GM12874 (cell line): ENCODE results near the gene OGFOD2.

Experiments used
- TF ChIP-seq, protein P1 (sequence below): IDR thresholded peaks from 2 replicates; pipeline ENCODE4 v1.5.1; 2011; ENCODE audit warnings: low read depth, mild to moderate bottlenecking, control low read depth, low read length, moderate library complexity; ENCODE audit not compliant: insufficient read depth

Gene OGFOD2

DNA sequence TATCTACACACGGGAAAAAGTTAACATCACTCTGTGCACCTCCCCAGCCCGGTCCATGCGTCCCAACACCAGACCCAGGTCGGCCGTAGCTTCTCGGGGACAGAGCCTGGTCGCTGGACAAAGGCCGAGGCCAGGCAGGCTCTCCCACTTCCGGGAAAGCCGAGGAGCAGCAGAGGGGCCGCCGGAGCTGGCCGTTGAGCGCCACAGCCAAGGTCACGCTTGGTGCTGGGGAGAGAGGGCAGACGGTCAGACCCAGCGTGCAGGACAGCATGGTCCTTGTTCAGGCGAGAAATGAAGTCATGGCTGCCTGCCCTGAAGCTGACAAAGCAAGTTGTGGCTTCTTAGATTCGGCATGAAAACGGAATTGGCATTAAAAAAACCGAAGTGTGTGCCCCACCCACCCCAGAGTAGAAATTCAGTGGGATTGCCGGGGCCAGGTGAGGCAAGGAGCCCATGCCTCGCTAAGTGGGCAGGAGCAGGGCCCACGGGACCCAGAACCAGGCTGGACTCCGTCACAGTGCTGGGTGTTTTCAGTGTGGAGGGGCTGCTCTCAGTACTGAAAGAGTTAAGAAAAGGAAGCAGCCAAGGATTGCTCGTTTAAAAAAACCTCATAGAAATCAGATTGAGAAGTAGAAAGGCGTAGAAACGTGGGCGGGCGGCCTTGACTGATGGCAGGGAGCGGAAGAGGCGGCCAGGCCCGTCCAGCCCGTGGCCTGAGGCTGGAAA is 9.7 kb downstream of the OGFOD2 start:
- TF ChIP-seq, protein P1, sequence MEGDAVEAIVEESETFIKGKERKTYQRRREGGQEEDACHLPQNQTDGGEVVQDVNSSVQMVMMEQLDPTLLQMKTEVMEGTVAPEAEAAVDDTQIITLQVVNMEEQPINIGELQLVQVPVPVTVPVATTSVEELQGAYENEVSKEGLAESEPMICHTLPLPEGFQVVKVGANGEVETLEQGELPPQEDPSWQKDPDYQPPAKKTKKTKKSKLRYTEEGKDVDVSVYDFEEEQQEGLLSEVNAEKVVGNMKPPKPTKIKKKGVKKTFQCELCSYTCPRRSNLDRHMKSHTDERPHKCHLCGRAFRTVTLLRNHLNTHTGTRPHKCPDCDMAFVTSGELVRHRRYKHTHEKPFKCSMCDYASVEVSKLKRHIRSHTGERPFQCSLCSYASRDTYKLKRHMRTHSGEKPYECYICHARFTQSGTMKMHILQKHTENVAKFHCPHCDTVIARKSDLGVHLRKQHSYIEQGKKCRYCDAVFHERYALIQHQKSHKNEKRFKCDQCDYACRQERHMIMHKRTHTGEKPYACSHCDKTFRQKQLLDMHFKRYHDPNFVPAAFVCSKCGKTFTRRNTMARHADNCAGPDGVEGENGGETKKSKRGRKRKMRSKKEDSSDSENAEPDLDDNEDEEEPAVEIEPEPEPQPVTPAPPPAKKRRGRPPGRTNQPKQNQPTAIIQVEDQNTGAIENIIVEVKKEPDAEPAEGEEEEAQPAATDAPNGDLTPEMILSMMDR, result no peak

DNA sequence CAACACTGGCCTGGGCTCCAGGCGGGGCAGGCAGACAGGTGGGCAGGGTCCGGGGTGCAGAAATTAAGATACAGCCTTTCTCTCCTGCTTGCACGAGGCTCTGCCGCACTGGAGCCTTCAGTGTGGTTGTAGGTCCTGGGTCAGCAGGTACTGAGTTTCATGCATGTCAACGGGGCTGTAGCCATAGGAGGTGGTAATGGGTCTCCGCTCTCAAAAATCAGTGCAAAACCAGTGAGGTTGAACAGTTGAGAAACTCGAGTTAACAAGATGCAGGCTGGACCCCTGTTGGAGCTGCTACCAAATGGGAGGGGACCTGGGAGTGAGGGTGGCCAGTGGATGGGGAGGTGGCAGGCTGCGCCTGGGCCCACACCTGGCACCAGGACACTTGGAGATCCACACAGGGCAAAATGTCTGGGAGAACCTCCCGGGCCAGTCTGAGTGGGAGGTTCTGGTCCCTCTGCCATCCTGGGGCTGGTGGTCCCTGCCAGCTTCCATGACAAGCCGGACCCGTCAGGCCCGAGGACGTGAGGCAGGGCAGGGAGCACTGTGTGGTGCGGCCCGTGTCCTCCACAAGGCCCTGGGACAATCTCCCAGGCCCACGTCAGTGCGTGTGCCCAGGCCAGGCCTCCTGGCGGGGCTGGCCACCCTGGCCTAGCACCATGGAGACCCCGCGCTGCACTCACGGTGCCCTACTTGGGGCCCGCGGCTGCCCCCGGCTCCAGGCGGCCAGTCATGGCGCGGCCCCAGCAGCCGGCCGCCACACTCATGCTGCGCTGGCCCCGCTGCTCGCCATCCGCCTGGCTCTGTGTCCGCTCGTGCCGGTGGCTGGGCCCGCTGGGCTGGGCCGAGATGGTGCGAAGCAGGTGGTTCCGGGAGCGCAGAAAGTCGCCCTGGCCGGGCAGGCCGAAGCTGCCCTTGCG is 10.6 kb downstream of the OGFOD2 start:
- TF ChIP-seq, protein P1, result no peak

DNA sequence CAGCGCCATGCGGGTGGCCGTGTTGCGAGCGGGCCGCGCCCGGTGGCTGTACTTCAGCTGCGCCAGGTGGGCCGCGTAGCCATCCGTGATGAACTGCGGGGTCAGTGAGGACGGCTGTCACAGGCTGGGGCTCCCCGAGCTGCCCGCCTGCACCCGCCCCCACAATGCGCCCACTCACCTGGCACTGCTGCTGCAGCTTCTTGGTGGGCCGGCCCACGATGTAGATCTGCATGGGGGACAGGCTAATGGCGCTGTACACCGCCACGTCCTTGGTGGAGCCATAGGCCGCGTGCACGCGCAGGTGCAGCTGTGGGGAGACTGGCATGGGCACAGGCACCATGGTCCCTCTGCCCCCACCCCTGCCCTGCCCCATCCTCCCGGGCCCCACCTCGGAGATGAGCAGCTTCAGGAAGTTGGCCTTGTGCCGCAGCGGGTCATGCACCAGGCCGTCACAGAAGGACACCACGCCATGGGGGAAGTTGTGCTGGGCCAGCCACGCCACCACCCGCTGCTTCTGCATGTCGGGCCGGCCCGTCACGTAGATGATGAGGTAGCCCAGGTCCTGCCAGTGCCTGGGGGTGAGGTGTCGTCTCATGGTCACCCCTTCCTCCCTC is 11.3 kb downstream of the OGFOD2 start:
- TF ChIP-seq, protein P1, result no peak

DNA sequence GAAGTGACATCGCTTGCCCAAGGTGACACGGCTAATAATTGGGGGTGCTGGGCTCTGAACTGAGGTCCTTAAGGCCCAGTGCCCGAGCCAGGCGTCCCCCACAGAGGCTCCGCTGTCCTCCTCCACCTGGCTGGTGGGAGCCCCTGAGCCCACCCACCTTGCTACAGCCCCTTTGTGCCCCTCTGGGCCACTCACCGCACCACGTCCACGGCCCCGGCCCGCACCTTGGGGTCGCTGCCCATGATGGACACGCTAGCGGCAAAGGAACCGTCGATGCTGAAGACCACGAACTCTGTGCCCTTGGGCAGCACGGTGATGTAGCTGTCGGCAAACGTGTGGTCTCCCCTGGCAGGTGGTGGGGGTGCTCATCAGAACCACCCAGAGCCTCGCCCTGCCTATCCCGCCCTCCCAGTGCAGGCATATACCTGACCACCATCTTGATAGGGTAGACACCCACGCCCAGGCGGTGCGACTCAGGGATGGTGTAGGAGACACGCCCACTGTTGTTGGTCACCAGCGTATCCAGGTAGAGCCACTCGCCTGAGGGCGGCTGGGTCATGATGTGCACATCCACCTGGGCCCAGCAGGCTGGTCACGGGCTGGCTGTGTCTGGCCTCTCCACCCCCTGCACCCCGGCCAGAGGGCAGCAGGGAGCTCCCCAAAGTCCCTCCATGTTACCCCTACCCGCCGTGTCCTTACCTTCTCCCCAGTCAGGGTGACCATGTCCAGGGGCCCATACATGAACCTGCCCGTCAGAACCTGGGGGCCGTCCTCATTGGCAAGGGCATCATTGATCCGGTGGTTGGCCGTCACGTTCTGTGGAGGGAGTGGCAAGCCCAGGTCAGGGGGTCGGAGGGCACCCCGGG is 12.3 kb downstream of the OGFOD2 start:
- TF ChIP-seq, protein P1, result no peak

DNA sequence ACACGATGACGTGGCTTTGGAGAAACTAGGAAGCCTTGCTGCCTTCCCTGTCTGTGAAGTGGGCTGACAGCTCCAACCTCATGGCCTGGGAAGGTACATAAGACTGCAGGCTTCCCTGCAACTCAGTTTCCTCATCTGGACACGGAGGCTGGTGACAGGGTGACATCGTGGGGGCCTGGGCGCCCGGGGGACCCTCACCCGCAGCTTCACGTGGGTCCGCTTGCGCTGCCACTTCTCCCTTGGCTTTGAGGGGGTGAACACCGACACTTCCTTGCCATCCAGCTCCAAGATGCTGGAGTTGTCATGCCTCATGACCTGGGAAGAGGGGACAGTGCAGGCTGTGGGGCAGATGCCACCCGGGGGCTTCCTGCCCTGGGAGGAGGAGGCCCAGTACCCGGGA is 13.0 kb downstream of the OGFOD2 start:
- TF ChIP-seq, protein P1, result no peak

DNA sequence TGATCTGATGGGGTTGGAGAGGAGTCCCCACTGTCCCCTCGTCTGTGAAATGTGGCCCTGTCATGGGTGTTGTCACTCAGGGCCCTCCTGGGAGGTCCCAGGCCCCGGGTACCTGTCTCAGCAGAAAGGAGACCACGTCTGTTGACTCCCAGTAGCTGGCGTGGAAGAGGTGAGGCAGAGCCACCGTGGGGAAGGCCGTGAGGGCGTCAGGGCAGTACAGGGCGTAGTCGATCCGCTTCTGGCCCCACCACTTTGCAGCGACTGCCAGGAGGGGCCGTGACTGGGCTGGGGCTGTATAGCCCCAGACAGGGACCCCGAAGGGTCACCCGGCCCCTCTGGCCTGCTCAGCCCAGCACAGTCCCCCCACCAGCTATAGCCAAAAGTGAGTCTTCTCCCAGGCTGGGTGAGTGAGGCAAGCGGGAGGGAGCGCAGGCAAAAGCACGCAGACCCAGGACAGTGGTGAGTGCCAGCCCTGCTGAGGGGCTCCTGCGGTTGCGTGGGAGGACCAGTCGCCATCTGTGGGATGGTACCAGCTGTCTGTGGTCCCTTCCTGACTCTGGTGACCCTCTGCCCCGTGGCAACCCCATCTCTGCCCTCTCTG is 13.7 kb downstream of the OGFOD2 start:
- TF ChIP-seq, protein P1, result no peak
